HG03442 (cell line): ENCODE measurements around the gene NEAT1.

Experiments
- ATAC-seq: cut with Tn5 transposase; IDR thresholded peaks from one replicate; pipeline ENCODE4 v1.9.1; 2021; ENCODE audit warnings: mild to moderate bottlenecking, moderate library complexity; ENCODE audit not compliant: unreplicated experiment

The NEAT1 gene

DNA sequence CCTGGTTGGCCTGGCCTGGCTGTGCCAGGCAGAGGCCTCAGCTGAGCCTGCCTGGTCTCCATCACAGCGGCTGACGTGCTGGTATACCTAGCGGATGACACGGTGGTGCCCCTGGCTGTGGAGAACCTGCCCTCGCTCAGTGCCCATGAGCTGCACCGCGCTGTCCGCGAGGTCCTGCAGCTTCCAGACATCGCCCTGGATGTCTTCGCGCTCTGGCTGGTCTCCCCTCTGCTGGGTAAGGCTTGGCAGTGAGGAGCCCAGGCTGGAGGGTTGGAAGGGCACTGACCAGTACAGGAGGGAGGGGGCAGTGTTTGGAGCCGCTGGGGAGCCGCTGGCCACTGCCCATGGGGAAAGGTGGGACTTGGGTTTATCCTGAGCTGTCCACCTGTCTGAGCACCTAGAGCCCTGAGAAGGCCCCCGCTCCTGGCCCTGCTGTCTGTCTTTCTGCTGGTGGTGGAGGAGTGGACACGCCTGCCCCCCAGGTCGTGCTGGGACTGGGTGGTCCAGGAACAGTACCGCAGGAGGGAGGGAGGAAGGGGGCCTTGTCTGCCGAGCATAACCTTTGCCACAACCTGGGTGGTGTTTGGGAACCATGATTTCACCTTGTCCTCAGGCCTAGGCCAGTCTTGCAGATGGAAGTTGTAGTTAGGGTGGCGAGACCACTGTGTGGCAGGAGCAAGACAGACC, 33.2 kb upstream of the NEAT1 start:
- no peak for ATAC-seq

DNA sequence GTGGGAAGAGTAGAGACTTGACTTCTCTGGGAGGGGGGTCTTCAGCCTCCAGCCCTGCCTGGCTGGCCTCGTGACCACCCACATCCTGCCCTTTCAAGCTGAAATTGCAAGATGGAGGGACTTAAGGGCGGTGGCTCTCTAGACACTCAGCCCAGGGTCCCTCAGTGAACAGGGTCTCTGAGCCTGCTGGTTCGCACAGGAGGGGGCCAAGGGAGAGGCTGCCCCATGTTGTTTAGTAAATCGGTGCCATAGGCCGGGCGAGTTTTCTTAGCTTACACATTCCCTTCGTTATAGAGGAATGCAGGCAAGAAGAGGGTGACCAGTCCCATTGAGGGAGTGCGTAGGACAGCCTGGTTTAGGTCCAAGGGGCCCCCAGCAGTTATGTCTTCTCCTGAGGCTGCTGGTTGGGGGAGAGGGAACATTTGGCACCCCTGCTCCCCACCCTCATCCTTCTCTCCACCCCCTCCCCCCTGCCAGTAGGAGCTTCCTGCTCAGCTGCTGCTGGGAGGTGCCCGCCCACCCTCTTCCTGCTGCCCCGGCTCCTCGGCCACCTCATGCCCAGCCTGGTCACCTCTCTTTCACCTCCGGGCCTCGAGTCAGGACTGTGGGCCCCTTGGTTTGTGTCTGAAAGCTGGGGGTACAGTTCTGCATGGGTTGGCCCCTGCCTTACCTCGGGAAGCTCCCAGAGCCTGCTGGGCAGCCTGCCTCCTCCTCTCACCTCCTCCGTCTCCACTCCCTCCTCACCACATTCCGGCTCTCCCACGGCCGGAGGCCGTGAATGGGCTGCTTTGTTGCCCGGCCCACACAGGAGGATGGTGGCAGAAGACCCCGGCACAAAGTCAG, 32.3 kb upstream of the NEAT1 start:
- no peak for ATAC-seq

DNA sequence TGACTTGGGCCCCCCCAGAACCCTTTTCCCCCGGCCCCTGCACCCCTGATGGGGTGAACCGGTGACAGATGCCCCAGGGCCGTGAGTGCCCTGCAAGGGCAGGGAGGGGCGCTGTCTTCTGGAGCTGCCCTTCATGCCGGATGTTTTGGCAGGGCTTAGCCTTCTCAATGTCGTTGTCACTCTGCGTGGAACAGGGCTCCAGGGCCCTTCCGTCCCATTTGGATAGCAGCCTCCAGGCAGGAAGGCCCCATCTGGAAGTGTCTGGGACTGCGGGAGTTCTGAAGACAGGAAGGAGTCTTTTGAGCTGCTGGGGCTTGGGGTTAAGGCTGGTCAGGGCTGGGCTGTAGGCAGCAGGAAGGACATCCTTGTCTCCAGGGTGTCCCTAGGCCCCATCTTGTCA, 31.6 kb upstream of the NEAT1 start:
- ATAC-seq = no peak

DNA sequence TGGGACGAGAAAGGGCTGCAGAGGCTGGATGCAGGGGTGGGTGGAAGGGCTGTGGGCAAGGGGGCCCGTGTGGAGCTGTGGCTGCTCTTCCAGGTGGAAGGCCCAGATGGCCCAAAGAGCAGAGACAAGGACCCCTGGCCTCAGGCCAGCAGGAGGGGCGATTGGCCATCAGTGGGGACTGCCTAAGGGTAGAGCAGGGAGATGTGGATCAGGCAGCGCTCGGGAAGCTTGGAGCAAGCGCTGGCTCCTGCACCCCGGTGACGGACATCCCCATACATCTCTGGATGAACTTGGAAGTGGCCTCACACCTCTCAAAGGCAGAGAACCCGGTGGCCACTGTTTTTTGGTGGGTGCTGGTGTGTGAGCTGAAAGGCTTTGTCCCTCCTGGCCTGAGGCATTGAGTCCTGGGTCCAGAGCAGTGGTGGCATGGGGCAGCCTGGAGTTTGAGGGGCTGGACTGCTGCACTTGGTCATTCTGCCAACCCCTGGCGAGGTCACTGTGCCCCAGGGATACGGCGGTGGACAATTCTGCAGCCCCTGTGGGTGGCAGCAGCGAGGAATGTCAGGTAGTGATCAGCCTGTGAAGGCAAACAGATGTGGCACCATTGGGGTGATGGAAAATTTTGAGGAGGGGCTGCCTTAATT, 30.3 kb upstream of the NEAT1 start:
- ATAC-seq = no peak

DNA sequence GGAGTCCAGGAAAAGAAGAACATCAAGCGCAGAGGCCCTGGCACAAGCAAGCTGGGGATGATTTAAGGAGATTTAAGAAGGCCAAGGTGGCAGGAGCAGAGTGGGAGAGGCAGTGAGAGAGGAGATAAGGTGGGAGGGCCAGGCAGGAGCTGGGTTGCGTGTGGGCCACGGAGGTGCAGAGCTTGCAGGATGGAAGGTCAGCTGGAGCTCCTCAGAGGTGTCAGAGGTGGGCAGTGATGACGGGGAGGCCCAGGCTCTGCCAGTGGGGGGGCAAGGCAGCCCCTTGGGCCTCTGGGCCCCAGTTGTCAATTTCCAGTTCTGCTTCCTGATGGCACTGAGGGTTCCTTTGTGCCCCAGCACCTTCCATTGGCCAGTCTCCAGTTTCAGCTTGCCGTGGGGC, 29.7 kb upstream of the NEAT1 start:
- ATAC-seq = no peak

DNA sequence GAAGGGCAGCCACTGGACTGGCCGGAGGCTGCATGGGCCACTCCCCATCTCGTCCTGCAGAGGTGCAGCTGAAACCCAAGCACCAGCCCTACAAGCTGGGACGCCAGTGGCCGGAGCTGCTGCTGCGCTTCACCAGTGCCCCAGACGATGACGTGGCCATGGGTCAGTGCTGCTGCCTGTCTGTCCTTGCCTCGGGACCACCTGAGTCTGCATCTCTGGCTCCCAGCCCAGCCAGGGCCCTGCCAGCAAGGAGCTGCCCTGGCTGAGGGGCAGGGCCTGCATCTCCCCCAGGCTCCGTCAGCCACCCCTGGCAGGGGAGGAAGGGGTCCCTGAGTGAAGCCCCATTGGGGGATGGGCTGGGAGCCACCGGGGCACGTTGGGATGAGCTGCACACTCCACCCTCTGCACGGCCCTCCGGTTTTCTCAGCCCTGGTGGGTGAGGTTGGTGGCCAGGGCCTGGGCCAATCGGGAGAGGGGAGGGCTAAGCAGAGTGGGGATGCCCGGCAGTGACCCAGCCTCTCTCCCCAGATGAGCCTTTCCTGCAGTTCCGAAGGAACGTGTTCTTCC, 29.0 kb upstream of the NEAT1 start:
- ATAC-seq = no peak

DNA sequence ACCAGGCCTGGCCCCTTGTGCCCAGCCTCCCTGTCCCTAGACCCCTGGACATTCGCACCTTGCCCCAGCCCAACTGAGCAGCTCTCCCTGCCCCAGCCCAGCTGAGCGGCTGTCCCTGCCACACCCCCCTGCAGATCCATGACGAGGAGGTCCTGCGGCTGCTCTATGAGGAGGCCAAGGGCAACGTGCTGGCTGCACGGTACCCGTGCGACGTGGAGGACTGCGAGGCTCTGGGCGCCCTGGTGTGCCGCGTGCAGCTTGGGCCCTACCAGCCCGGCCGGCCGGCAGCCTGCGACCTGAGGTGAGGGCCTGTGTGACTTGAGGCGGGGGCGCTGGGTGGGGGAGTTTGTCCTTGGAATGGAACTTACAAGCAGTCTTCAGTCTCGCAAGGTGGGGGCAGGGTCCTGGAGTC, 28.5 kb upstream of the NEAT1 start:
- ATAC-seq = no peak

DNA sequence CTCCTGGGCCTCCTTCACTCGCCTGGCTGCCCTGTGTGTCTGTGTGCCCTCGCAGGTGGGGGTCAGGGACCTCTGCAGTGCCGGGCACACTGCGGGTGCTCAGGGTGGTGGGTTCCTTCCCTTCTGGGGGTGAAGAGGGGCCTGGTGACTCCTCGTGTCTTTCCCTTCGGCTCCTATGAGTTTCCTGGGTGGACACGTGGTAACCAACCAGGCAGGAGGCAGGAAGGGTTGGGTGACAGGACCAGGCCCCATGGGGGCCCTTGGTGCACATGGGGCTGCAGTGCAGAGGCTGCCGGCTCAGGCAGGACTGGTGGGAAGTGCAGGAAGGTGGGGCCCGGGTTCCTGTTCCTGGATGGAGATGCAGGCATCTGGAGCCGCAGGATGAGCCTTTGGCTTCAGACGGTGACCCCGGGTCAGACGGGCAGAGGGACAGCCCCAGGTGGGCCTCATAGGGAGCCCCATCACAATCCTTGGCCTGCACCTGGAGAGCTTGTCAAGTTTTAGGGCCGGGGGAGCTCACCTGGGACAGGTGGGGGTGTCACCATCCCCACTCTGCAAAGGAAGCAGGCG, 26.6 kb upstream of the NEAT1 start:
- no peak for ATAC-seq

DNA sequence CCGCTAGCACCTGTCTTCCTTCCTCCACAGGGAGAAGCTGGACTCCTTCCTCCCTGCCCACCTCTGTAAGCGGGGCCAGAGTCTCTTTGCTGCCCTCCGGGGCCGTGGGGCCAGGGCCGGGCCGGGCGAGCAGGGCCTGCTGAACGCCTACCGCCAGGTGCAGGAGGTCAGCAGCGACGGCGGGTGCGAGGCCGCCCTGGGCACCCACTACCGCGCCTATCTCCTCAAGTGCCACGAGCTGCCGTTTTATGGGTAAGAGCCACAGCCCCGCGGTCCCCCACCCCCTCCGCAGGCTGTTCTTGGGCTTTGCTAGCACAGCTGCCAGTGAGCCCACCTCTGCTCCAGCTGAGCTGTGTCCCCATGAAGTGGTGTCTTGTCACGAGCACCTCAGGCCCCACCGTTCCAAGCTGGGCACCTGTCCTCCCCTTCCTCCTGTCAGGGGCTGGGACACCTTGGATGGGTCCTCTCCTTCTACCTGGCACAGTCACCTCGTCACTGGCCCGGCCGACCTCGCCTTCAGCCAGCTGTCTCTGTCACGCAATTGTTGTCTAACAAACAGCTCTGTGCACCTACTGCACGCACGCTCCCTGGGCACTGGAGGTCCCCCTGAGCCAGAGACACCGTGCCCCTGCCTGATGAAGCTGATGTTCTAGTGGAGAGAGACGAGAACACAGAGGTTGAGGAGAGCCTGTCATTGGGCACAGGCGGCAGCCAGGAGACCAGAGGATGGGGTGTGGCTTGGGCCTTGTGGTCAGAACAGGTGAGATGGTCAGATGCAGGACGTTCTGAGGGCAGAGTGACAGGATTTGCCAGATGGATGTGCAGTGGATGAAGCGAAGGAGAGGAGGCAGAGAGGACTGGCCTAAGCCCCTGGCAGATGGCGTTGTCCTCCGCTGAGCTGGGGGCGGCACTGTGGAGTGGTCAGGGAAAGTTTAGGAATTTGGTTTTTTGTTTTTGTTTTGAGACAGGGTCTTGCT, 25.5 kb upstream of the NEAT1 start:
- ATAC-seq = no peak

DNA sequence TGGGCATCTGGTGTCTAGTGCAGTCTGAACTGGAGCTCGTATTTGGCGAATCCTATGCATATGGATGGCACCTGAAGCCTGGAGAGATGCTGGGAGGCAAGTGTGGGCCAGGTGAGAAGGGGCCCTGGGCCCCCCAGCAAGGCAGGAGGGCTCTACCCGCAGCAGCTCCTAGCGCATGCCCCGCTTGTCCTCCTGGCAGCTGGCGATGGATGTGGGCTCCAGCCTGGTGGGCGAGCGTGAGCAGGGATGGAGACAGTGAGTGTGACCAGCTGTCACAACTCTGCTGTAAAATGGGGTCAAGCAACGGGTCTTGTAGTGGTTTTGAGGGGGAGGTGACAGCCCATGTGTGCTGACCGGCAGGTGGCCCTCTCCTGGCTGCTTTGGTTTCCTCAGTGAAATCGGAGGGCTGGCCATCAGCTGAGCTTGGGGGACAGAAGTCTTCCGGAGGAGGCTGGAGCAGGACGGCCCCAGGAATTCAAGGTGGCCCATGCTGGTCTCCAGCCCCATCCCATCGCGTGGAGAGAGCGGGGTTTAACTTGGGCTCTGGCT, 24.2 kb upstream of the NEAT1 start:
- no peak for ATAC-seq

DNA sequence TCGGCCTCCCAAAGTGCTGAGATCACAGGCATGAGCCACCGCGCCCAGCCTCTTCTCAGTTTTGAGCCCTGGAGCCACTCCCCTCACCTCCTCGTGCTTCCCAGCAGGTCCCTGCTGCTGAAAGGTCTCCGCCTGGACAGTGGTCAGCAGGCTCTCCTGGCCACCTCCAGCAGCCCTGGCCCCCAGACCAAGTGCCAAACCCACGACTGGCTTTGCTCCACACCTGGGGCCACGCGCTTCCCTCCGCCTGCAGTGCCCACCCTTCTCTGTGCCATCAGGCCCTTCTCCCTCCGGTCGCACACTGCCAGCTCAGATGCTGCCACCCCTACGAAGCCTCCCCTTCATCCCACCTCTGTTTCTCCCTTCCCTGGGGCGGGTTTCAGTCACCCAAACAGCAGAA, 23.3 kb upstream of the NEAT1 start:
- no peak for ATAC-seq

DNA sequence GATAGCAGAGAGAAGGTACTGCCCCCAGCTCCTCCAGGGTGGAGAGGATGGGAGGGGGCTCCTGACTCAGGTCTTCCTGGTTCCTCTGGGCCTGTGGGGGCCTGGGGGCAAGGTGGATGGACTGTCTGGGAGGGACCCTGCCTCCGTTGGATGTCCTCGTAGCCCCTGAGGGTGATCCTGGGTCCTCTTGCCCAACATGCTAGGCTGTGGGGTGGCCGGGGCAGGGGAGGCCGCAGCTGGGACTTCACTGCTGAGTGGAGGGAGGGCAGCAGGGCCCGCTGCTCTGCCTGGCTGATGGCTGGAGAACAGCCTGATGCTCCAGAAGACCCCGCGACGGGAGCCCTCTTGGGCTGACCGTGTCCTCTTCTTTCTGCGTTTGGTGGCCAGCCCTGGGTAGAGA, 22.8 kb upstream of the NEAT1 start:
- ATAC-seq = no peak

DNA sequence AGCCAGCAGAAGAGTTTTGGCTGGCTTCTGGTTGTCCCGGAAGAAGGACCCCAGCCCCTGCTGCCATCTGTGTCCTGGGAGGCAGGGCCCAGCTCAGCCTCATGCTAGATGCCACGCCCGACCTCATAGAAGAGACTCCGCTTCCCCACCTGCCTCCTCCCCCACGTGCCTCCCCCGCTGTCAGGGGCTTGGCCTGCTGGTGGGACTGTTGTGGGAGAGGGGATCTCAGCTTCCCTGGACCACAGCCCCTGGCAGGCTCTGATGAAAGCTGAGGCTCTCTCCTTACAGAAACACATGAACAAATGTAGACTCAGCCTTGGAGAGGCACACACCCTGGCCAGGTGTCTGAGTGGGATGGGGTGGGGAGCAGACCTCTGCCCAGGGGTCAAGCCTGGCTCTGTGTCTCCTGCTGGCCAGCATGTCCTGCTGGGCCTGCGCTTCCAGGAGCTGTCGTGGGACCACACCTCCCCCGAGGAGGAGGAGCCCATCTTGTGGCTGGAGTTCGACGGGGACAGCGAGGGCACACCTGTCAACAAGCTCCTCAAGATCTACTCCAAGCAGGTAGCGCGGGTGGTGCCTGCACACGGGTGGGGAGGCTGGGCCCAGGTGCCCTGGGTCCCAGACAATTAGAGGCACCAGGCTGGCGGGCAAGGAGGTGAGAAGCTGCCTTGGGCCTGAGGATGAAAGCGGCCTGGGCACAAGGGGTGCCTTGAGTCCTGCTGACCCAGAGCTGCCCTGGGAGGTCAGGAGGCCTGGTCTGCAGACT, 22.1 kb upstream of the NEAT1 start:
- ATAC-seq = no peak

DNA sequence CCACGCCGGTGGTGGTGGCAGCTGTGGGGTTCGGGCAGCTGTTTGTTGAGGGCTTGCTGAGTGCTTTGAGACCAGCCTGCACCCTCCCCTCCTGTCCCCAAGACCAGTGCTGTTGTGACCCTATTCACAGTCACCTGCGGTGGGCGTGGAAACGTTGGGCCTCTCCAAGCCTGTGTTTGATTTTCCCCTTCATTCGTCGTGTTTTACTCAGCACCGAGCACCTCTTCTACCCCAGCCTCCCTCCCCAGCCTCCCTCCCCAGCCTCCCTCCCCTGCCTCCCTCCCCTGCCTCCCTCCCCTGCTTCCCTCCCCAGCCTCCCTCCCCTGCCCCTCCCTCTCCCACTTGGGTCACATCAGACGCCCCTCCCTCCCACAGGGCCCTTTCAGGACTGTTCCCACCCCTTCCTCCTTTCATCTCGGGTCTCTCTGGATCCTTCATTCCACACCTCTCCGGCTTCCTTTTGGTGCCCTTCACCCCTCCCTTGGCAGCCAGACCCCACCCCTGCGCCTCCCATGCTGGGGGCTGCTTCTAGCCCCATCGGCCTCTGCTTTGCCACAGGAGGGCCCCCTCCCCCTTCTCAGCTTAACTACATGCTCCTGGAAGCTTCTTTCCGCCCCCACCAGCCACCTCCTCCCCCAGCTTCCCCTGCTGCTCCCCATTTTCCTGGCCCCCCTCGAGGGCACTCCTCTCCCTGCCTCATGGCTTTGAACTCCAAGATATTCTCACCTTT, 21.4 kb upstream of the NEAT1 start:
- ATAC-seq = no peak

DNA sequence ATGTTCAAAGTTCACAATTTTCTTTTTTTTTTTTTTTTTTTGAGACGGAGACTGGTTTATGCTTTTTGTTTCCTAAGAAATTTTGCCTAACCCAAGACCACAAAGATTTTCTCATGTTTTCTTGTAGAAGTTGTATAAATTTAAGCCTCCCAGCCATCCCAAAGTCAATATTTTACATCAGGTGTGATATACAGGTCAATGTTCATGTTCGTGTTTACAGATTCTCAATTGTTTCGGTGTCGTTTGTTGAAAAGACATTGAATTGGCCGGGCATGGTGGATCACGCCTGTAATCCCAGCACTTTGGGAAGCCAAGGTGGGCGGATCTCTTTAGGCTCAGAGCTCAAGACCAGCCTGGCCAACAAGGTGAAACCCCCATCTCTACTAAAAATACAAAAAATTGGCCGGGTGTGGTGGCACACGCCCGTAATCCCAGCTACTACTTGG, 20.8 kb upstream of the NEAT1 start:
- ATAC-seq = no peak

DNA sequence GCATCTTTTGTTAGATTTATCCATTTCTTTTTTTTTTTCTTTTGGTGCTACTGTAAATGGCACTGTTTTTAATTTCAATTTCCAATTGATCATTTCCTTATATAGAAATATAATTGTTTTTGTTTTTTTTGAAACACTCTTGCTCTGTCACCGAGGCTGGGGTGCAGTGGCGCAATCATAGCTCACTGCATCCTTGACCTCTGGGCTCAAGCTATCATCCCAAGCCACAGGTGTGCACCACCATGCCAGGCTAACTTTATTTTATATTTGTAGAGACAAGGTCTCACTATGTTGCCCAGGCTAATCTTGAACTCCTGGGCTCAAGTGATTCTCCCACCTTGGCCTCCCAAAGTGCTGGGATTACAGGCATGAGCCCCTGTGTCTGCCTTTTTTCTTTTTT, 19.8 kb upstream of the NEAT1 start:
- no peak for ATAC-seq

DNA sequence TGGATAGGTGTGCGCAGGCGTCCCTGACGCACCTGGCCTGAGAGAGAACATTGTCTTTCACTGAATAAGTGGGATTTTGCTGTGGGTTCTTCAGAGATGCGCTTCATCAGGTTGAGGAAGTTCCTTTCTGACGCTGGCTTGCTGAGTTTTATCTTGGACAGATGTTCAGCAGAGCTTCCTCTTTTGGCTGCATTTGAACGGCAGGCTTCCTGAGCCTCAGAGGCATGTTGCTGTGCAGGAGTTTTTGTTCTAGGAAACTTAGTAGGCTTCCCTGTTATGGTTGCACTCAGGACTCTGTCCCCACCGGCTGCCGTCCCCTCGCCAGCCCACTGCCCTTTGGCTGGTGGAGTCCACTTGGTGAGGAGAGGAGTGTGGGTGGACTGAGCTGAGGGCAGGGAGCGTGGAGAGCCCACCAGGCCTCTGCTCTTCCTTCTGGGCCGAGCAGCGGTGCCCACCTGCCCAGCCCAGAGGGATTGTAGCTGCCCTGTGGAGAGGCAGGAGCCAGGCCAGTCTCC, 18.9 kb upstream of the NEAT1 start:
- ATAC-seq = no peak

DNA sequence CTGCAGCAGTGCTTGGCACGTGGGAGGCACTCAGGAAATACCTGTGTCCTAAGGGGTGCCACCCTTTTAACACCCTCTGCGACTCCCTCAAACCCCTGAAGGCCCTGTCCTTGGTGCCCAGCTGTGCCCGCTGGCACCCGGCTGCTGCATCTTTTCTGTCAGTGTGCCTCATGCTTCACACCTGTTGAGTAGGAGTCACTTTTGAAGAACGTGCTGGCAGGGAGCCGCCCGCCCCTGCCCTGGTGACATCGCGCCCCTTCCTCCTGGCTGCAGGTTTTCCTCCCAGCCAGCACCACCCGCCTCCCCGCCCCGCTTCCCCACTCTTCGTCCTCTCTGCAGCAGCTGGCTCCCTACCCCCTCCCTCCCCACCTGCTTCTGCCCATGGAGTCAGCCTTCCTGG, 18.4 kb upstream of the NEAT1 start:
- no peak for ATAC-seq
